ENCODE data around the gene CEND1.

Gene CEND1

GRCh38 chr11:779955-780532, 9.8 kb downstream of the CEND1 start:
- in situ Hi-C loops (cut with HindIII; ENCODE audit: low sequenced_read_pairs): no loop called here

GRCh38 chr11:778976-779954, 10.6 kb downstream of the CEND1 start:
- in situ Hi-C loops (cut with HindIII; ENCODE audit: low sequenced_read_pairs): no loop called here

- in situ Hi-C loops (cut with HindIII; ENCODE audit: low sequenced_read_pairs): no loop called here
Measured at GRCh38 chr11:777288-778255, 12.3 kb downstream of the CEND1 start, which contains the start of gene GATD1. GATD1 (minus strand) TSS chr11:777487; CDS start chr11:777462, 25 bp downstream.

GRCh38 chr11:776561-777287, 13.2 kb downstream of the CEND1 start:
- in situ Hi-C loops (cut with HindIII; ENCODE audit: low sequenced_read_pairs): no loop called here

GRCh38 chr11:776263-776560, 13.7 kb downstream of the CEND1 start:
- in situ Hi-C loops (cut with HindIII; ENCODE audit: low sequenced_read_pairs): no loop called here

- in situ Hi-C loops (cut with HindIII; ENCODE audit: low sequenced_read_pairs): loop anchor here (25.0 kb wide), 1 partner anchor 113 kb away; no protein-coding TSS in a partner anchor
Measured at GRCh38 chr11:774873-775592, 14.9 kb downstream of the CEND1 start.

- in situ Hi-C loops (cut with HindIII; ENCODE audit: low sequenced_read_pairs): loop anchor here (25.0 kb wide), 1 partner anchor 112 kb away; no protein-coding TSS in a partner anchor
Measured at GRCh38 chr11:773830-774229, 16.1 kb downstream of the CEND1 start.

- in situ Hi-C loops (cut with HindIII; ENCODE audit: low sequenced_read_pairs): loop anchor here (25.0 kb wide), 1 partner anchor 111 kb away; no protein-coding TSS in a partner anchor
Measured at GRCh38 chr11:773425-773824, 16.5 kb downstream of the CEND1 start.

GRCh38 chr11:772429-773390, 17.2 kb downstream of the CEND1 start:
- in situ Hi-C loops (cut with HindIII; ENCODE audit: low sequenced_read_pairs): loop anchor here (25.0 kb wide), 1 partner anchor 110 kb away; no protein-coding TSS in a partner anchor

GRCh38 chr11:771617-772204, 18.2 kb downstream of the CEND1 start:
- in situ Hi-C loops (cut with HindIII; ENCODE audit: low sequenced_read_pairs): loop anchor here (25.0 kb wide), 1 partner anchor 109 kb away; no protein-coding TSS in a partner anchor

- in situ Hi-C loops (cut with HindIII; ENCODE audit: low sequenced_read_pairs): loop anchor here (25.0 kb wide), 1 partner anchor 109 kb away; no protein-coding TSS in a partner anchor
Measured at GRCh38 chr11:770642-771616, 19.0 kb downstream of the CEND1 start.

GRCh38 chr11:769887-770641, 19.8 kb downstream of the CEND1 start:
- in situ Hi-C loops (cut with HindIII; ENCODE audit: low sequenced_read_pairs): loop anchor here (25.0 kb wide), 1 partner anchor 108 kb away; no protein-coding TSS in a partner anchor

GRCh38 chr11:767238-767637, 22.7 kb downstream of the CEND1 start:
- in situ Hi-C loops (cut with HindIII; ENCODE audit: low sequenced_read_pairs): loop anchor here (25.0 kb wide), 1 partner anchor 105 kb away; no protein-coding TSS in a partner anchor

GRCh38 chr11:766936-767210, 23.0 kb downstream of the CEND1 start:
- in situ Hi-C loops (cut with HindIII; ENCODE audit: low sequenced_read_pairs): loop anchor here (25.0 kb wide), 1 partner anchor 105 kb away; no protein-coding TSS in a partner anchor

GRCh38 chr11:766106-766935, 23.6 kb downstream of the CEND1 start:
- in situ Hi-C loops (cut with HindIII; ENCODE audit: low sequenced_read_pairs): loop anchor here (25.0 kb wide), 1 partner anchor 104 kb away; no protein-coding TSS in a partner anchor
